ENCODE measurements around the gene AAMDC.

GRCh38 chr11:77793972-77794371, 27.0 kb upstream of the AAMDC start:
- TF ChIP-seq, protein P1, sequence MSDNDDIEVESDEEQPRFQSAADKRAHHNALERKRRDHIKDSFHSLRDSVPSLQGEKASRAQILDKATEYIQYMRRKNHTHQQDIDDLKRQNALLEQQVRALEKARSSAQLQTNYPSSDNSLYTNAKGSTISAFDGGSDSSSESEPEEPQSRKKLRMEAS (IDR thresholded peaks at IDR 0.05), result no peak
- TF ChIP-seq EP300 (IDR thresholded peaks at IDR 0.05; ENCODE audit: borderline replicate concordance), result no peak
